GM10847 (cell line): ENCODE results near the gene HOXA7.

Source experiments
- POLR2A ChIP-seq: IDR thresholded peaks from 2 replicates; pipeline ENCODE4 v1.6.1; 2011; ENCODE audit not compliant: insufficient read length; ENCODE audit errors: extremely low read depth

The HOXA7 gene

DNA sequence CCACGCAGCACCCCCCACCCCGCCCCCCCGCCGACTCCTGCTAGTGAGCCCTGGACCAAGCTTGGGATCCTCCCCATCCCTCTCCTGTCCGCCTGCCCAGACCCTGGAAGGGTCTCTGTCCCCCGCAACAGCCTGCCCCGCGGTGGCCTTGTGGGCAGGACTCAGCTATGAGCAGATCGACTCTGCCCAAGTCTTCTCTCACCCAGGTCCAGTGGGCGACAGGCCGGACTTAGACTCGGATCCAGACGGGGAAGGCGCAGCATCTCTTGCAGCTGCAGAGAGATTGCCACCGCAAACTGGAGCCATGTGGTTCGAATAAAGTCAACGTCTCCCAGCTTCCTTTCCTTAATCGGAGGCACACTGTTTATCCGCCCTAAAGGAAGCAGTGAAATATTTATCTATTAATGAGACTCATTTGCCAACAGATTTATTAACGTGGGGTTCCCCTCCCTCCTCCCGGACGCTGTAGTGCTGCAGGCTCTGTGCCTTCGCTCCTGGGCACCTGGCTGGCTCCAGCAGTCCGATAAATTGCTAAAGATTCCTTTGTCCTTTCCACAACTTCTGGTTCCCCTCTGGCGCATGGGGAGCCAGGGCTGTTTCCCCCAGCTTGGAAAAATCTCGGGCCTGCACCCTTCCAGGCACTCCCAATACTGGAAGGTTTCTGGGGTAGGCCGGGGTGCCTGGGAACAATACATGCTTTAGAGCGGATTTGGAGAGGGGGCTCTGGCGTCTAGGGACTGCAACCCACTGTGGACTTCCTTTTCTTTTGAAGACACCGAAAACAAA, 634 bp upstream of the HOXA7 start:
- TF ChIP-seq POLR2A, result no peak

DNA sequence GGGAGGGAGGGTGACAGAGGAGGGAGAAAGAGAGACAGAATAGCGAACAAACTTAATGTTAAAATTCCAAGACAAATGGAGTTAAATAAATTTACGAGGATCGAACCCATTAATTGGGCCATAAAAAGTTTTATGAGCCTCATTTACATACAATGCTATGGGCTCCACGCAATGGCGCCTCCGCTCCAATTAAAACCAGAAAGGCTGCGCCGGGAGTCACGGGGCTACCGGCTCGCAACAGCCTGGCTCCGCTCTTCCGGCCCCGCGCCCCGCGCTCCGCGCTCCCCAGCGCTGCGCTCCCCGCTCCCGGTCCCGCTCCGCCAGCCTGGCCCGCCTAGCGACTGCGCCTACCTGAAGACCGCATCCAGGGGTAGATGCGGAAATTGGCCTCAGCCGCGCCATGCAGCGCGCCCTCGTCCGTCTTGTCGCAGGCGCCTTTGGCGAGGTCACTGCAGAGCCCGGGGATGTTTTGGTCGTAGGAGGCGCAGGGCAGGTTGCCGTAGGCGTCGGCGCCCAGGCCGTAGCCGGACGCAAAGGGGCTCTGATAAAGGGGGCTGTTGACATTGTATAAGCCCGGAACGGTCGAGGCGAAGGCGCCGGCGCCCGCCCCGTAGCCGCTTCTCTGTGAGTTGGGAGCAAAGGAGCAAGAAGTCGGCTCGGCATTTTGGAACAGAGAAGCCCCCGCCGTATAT, 513 bp downstream of the HOXA7 start:
- no peak for TF ChIP-seq POLR2A

DNA sequence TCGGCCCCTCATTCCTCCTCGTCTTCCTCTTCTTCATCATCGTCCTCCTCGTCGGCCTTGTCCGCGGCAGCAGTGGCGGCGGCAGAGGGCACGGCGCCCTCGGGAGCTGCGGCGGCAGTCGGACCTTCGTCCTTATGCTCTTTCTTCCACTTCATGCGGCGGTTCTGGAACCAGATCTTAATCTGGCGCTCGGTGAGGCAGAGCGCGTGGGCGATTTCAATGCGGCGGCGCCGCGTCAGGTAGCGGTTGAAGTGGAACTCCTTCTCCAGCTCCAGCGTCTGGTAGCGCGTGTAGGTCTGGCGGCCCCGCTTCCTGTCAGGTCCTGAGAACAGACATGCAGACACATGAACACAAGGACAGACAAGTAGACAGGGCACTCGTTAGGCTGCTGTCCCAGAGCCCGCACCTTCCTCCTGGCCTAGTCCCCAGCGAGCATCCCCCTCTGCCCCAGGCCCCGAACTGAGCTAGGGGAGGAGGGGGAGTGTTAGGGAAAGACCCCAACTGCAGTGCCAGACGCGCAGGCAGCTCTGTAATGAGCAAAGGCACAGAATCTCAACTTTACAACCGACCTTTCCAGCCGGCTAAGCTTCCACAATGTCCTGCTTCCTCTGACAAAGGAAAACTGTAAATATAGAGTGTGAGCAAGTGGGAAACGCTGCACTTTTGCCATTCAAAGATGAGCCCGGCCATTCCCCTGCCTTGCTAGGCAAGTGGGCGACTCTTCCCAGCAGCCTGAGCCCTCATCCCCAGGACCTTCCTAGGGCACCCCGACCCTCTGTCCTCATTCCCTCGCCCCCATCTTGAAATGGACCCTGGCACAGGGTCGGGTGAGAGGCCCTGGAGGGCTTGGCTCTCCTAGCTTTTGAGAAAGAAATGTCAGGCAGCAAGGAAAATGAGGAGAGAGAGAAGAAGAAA, 1.3 kb downstream of the HOXA7 start:
- no peak for TF ChIP-seq POLR2A

DNA sequence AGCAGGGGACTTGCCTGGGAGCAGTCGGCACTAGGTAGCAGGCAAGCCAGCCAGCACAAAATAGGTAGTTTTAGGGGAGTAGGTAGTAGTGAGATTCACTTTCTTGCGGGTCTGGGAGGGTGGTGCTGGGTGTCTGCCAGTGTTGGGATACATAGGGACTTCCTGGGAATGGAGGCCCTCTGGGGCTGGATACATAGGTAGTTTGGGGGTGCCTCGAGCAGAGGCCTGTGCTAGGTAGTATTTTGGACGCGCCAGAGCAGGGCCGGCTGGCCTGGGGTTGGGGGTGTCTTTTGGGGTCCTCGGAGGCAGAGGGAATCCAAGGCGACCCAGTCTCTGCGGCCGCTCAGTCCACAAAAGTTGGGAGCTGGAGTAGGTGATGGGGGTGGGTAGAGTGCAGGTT, 2.1 kb downstream of the HOXA7 start:
- TF ChIP-seq POLR2A, result no peak

DNA sequence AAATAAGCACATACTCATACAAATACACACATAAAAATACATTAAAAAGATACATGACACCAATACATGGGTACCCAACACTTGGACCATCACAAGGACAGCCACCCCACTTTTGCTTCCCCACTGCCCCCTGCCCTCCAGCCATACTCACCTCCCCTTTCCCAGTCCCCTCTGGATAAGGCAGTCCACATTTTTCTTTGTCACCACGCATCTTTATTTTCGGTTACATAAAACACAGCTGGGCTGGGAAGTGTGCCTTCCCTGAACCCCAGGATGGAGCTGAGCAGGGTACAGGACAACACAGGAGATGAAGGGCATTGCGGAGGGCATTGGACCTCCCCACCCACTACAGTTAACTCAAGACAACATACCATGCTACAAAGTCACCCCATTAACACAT, 2.9 kb downstream of the HOXA7 start:
- no peak for TF ChIP-seq POLR2A

DNA sequence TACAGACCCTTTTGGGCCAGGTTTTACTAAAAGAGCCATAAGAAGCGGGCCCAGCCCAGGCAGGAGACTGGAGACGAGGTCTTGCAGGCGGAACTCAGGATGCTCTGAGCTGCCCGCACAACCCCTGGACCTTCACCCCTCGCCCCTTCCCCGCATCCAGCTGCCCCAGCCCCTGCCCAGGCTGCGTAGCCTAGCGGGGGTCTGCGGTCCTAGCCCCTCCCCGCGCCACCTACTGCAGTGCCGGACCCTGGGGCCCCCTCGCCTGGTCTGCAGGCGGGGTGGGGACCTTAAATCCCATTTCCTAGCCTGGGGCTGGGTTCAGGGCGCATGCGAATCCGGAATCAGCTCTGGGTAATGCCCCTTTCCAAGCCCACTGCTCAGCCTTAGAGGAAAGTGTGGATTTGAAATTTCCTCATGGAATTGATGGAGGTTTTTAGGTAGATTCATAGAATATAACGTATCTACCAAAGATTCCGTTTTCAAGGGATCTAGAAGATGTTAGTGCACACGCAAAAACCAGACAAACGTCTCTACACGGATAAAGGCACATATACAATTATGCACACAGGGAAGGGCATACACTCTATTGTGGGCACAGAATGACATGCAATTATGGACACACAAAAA, 3.5 kb downstream of the HOXA7 start:
- no peak for TF ChIP-seq POLR2A

DNA sequence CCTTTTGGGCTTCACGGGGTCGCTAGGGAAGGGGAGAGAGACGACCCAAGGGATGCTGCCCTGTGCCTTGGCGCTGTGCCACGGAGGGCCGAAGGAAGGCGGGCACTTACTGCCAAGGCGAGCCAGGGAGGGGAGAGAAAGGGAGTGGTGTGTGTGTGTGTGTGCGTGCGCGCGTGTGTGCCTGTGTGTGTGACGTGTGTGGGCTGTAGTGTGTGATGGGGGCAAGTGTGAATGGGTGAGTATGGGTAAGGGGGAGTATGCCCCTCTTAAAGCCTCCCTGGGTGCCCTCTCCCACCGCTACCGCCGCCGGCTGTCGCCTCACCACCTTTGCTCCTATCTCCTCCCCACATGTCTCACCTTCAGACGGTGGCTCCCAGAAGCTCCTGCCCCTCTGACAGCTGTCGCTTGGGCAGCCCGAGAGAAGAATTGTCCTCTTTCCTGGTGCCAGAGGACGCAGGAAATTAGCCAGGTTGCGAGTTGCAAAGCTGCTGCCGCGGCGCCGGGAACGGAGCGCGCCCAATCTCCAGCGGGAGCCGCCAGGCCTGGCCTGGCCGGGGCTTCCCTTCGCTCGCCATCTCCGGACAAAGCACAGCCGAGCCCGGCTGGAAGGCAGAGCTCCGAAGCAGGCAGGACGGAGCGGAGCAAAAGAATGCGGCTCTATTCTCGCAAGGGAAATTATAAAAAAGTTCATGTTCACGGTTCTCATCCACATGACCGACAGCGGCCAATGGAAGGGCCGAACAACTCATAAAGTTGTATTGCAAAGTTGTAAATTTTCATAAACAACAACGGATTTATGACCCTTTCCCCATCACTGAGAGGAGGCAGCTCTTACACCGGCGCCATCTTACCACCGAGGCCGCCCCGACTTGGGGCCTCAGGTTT, 4.3 kb downstream of the HOXA7 start, which contains the start of gene HOXA3:
Gene HOXA3 (minus strand): TSS at position 653 of the 885 bp plus-strand sequence. CDS start 41,943 bp downstream, outside the sequence.
- no peak for TF ChIP-seq POLR2A

DNA sequence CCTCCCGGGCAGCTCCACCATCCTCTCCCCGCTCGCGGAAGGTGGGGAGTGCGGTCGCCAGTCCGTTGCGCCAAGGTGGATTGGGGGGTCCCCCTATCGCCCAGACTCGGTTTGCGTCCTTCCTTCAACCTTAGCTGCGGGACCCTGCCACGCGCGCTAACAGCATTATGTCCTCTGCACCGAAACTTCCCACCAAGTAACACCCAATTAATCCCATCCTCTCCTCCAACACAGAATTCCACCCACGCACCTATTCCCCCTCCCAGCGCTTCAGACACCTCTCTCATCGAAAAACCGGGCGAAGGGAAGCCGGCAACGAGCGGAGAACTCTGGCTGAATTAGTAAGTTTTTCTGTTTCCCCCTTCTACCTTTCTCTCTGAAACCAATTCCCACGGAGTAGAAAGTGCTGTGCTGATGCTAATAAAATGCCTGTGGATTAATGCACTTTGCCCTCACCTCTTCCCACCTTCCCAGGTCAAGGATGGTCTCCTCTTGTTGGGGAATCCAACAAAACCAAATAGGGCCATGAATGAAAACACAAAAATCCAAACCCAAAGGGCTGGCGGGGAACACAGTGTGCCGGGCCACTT, 5.0 kb downstream of the HOXA7 start:
- TF ChIP-seq POLR2A, result no peak

DNA sequence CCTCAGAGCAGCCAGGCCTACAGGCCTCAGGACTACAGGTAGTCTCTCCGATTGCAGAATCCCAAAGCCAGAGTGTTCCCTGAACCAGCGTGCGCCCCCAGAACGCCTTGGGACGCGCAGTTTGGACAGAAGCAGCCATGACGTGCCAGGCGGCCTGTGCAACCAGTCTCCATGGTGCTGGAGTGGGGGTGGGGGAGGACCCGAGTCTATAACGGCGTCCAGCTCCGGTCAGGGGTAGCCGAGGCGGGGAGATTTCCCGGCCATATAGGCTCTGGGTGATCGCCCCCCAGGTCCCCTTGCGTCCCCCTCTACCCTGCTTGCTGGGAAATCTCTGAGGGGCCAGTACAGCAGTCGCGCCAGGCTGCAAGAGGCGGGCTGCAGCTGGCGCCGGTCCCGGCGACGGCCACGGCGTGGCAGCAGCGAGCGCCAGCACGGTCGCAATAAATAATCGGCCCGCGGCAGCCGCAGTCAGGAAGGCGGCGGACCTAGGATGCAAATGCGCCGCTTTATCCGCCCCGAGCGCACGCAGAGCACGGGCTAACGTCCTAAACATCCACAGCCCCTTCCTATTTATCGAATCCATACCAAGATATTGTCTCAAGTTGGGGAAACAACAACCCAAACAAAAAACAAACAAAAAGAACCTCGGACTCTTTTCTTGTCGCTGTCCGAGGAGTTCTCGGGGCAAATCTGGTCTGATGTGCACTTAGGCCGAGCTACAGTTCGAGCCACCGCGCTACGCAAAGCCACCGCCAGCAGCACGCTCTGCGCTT, 5.7 kb downstream of the HOXA7 start:
- TF ChIP-seq POLR2A, result no peak

DNA sequence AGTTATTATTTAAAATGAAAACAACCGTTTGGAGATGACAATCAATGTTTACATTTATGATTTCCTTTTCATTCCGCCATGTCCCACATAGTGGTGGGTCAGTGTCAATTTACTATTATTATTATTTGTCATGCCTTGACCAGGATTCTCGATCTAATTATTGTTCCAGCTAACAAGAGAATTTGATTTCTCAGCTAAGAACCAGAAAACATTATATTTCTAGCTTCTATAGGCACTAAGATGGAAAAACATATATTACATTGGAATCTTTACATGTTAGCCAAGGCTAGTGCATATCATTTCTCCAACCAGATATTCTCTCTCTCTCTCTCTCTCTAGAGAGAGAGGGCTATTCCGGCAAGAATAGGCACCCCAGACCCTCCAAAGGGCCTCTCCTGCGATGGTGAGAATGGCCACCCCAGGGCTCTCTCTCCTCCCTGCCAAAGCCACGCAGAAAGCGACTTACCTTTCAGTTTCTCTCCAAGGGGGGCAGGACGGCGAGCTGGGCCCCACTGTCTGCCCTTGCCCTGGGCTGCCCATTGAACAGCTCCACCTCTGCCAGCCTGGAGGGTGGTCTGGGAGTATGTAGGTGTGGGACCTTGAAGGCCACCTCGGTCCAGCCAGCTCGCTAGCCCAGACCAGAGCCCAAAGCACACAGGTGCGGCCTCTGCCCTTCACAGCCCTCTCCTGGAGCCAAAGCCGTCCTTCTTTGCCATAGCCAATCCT, 6.5 kb downstream of the HOXA7 start:
- TF ChIP-seq POLR2A, result no peak

DNA sequence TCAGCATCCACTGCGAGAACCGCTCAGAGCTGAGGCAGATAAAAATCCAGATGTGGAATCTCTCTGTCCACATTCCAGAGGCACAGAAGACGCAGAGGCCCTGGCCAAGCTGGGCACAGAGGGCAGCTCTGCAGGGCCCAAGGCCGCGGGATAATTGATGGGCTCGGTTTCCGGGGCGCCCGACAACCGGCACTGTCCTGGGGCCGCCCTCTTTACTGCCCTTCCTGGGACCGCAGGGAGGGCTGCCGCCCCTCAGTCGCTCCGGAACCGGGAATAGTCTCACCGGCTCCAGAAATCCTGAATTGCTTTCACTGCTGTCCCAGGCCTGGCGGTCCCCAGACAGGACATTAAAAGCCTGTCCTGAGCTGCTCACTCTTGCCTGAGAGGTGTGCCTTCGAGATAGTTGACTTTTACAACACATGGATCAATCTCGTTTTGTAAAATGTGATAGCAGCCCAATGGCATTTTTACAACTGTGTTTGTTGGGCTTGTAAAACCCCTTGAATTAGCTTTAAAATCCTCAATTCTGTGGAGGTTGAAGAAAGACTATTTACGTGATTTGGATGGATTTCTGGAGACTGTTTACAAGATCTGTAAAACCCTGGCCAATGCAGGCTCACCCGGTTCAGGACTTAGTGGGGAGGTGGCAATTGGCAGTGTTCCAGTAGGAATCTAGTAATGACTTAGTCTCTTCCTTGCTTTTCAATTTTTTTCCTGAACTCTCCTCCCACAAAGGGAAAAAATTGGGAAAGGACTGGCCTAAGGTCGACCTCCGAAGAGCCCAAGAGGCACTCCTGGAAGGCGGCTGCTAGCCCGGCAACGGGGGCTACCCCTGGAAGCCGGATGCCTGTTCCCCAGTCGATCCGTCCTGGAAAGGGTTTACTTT, 7.5 kb downstream of the HOXA7 start:
- no peak for TF ChIP-seq POLR2A

DNA sequence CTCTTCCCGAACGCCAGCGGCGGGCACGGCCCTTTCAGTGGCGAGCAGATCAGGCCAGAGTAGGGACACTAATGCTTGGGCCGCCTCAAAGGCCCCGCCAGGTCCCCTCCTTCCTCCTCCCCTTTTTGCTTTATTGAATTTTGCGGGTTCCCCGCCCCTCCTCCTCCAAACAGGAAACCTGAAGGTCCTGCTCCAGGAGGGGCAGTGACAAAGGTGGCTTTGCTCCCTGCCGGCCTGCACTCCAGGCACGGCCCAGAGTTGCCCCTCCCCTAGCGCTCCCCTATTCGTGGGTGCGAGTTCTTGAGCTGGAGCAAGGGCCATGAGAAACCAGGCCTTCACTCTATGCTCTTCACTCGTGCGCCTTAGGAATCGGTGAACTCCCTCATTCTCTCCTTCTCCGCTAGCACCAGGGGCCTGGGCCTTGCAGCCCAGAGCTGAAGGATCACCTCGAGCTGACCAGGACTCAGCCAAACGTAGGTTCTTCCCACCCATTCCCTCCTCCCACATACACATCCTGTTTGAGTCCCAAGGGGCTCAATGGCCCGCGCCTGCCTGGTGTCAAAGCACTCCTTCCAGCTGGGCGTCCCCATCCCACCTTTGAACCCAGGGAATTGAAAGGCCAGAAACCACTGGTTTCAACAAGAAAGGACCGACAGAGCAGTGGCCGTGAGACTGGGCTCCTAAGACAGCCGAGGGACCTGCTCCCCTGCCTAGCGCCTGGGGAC, 8.3 kb downstream of the HOXA7 start:
- TF ChIP-seq POLR2A, result no peak
